ENCODE results near the gene WIPF3.

The WIPF3 gene

DNA sequence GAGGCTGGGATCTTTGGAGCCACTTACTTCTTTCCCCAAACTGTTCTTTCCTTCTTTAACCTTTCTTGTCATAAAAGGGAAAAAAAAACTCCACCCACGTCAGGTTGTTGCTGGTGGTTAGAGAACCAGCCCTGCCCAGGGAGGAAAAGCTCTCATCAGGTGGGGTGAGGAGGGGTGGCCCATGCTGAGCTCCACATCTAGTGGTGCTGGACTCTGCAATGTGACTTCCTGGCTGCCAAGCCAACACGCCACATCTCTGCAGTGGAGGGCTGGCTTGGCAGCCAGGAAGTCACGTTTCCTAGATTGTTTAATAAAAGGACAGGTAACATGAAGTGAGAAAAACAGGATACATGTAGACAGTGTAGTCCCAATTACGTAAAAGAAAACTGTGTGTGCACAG, 37.4 kb downstream of the WIPF3 start:
- intact Hi-C loops (cut with DNase I): no loop called here
- DNase-seq: no peak

DNA sequence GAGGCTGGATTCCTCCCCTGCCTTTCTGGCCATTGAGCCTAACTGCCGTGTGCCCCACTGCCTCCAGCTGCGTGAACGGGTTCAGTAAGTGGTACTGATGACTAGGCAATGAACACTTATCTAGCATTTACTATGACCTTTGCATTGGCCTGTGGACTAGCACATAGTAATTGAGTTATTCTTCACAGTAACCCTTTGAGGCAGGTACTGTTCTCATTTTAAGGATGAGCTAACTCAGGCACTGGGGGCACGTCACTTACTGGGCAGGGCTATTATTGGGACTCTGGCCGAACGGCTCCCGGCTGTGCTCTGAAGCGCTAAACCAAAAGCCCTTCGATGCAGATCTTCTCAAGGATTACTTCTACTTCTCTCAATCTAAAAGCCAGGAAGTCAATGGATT, 38.3 kb downstream of the WIPF3 start:
- intact Hi-C loops (cut with DNase I): no loop called here
- no peak for DNase-seq

DNA sequence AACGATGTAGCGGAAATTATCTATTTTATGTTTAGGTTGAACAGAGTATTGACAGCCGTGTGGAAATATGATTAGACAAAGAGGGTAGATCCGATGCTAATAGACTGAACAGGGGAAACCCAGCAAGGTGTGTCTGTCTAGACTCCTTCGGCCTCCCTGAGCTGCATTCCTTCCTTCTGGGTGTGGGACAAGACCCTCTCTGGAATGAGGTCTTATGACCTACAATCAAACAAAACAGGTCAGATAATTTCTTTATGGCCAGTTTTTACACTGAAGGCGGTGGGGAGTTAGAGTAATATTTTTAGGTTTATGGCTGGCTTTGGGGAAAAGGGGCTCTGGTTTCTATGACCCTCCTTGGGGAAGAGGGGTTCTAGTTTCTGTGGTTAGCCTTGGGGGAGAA, 41.2 kb downstream of the WIPF3 start:
- DNase-seq: no peak
- intact Hi-C loops (cut with DNase I): no loop called here

DNA sequence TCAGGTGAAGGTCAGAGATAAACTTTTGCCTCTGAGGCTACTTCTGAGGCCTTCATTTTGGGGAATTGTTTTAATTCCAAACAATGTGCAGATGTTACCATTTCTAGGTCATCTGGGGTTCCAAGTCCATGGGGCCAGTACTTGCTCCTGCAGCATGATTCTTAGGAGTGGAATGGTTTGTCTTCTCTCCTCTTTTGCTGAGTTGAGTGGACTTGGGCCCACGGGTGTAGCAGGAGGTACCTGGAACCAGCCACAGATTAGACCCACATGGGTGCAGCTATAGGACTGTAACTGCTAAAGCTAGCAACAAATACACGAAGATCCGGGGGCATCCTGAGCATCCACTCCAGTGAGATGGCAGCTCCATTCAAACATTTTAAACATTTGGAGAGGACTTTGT, 41.6 kb downstream of the WIPF3 start:
- DNase-seq: no peak
- intact Hi-C loops (cut with DNase I): no loop called here

DNA sequence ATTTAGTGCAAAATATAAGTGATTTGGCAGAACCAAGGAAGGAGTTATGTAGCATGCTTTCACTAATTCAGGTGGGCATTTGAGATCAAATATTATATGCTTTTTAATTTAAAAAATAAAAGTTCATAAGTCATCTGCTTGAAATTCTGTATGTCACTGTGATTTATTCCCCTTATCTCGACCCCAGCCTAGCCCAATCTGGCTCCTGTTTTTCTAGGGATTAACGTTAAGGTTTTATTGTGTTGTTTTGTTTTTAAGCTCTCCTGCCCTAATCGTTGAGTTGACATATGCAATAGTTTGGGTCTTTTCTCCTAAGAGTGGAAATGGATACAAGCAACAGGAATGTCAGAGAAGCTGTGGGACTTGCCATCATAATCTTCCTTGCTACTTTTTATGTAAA, 42.6 kb downstream of the WIPF3 start:
- intact Hi-C loops (cut with DNase I): no loop called here
- no peak for DNase-seq

DNA sequence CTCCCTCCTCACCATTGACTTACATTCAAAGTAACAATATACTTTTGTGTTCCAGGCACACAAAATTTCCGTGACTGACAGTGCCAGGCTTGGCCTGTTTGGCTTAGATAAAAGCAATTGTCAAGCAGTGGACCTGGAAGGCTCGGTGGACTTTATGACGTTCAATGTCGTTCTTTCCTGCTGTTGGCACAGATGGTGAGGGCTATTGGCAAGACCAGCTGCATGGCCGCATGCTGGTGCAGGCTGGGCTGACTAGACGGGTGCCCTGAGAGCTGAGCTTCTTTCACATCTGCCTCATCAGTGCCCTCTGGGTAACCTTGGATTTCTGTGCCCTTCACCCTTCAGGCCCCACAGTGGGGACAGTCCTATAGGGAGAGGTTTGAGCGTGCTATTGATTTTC, 45.2 kb downstream of the WIPF3 start:
- intact Hi-C loops (cut with DNase I): no loop called here
- DNase-seq: no peak

DNA sequence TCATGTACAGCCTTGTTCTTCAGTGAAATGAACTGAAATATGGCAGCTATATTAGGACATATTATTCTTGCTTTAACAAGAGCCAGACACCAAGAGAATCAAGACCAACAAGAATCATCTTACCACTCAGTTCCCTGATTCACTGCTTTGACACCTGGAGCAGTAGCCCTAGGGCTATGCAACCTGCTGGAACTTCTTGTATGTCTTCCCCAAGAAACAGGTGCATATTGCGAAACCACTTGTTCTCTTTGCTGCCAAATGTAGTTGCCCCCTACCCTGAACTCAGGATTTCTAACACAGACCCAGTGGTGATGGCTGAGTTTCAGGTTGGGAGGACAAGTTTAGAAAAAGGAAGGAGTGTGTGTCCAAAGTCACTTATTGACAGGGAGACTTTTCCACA, 46.1 kb downstream of the WIPF3 start:
- intact Hi-C loops (cut with DNase I): no loop called here

DNA sequence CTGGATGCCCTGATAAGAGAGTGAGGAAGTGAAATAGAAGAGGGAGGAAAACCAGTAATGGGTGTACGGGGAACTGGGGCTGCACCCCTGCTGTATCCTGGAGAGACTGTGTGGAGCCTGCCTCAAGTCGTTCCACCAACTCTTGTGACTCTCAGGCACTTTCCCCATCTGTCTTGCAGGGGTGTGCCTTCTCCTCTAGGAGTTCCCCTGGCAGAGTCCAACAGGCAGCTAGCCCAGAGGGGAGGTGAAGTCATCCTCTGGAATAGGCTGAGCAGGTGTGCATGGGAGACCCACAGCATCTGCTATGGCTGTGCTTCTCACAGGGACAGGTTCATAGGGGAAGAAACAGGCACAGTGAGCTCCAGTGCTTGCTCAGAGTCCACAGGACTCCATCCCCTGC, 46.8 kb downstream of the WIPF3 start:
- no peak for DNase-seq

More for the DNA sequence above, 46.1 kb downstream of the WIPF3 start:
- no peak for DNase-seq

DNA sequence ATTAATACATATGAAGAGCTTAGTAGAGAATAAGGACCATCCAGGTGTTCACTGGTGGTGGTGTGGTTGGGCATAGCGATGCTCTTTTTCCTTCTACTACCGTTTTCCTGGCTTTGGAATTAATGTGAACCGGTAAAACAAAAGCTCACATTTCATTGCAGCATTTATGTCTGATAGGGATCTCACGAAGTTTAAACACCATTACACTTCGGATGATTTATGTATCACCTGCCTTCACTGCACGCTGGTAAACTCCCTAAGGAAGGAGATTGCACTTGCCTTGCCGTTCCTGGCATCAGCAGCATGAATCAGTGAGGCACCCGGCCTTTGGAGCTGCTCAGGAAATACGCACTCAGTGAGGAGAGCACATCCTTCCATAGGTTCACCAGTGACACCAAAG, 47.5 kb downstream of the WIPF3 start:
- no peak for DNase-seq
- intact Hi-C loops (cut with DNase I): no loop called here

More for the DNA sequence above, 46.8 kb downstream of the WIPF3 start:
- intact Hi-C loops (cut with DNase I): no loop called here

DNA sequence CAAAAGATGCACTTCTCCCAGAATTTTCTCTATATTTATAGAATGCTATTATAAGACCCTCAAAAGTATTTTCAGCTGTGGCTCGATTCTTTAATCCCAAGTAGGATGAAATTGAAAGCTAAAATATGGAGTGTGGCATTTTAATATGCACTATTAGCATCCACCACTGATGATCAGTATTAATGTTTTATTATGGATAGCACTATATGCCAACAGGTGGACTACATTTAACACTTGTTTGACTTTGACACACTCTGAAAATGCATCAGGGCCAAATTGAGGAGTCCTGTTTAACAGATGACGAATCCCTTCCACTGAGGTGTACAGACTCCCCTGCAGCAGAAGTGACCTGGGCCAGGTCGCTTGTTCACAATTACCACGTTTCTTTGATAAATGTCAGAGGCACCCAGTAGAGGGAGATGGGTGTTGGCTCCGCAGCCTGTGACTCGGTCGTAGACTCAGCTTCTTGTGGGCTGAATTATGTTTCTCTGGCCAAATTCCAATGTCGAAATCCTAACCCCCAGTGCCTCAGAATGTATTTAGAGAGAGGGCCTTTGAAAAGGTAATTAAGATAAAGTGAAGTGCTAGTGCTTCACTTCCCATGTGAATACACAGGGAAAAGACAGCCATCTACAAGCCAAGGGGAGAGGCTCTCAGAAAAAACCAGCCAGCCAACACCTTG, 48.1 kb downstream of the WIPF3 start:
- intact Hi-C loops (cut with DNase I): no loop called here
- DNase-seq: no peak

DNA sequence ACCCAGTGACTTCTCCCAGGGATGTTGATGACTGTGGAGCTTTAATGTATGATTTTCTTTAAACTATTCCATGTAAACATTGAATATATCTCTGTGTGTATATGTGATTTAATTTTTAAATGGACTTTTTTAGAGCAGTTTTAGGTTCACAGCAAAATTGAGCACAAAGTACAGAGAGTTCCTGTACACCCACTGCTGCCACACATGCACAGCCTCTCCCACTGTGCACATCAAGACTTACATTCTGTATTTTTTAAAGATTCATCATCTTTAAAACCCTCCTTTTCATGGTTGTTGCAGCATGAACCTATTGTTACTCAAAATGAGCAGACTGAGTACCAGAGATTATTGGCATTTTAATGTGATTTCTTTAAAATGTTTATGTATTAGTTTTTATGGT, 51.3 kb downstream of the WIPF3 start:
- intact Hi-C loops (cut with DNase I): no loop called here
- DNase-seq: no peak

DNA sequence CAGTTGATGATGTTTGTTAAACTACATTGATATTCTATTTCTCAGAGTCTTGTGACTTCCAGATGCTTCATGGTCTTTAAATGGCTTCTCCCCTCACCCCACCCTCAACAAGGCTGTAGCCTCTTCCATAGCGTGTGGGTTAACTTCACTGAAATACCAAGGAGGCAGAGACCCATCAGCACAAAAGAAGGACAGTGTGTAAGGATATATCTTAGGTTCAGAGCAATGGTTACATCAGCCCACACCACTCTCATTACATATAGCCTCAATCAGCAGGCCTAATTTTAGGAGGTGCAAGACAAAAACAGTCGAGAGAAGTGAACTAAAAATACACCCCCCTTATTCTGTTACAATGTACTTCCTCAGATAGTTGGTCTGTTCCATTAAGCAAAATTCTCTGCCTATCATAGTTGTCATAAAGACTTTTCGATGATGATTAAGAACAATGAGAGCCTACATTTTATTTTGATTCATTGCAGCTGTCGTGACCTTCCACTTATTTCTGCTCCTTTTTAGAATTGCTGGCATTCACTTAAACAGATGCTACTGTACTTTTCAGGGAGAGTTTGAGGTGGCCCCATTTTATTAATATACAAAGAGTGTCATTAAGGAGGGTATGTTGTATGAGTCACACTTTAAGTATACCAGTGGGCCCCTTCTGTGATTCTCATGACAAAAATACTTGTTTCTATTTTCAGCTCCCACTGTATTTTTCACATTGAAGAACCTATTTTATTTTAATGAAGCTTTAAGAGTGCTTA, 52.1 kb downstream of the WIPF3 start:
- no peak for DNase-seq
- intact Hi-C loops (cut with DNase I): no loop called here

DNA sequence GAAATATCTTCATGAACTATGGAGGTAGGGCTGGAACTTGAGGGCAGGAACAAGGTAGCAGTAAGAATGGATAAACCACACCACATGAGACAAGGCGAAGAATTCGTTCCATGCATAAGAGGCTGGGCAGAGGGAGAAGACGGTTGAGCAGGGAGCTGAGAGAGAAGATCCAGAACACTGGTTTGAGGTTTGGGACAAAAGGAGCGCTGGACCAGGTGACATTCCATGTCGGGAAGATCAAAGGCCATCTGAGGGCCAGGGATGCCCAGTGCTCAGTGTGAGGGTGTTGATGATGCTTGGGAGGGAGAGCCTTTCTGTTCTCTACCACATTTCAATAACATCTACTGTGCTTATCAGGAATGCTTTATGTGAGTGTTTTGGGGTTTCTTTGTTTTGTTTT, 52.8 kb downstream of the WIPF3 start:
- no peak for DNase-seq
- intact Hi-C loops (cut with DNase I): no loop called here

DNA sequence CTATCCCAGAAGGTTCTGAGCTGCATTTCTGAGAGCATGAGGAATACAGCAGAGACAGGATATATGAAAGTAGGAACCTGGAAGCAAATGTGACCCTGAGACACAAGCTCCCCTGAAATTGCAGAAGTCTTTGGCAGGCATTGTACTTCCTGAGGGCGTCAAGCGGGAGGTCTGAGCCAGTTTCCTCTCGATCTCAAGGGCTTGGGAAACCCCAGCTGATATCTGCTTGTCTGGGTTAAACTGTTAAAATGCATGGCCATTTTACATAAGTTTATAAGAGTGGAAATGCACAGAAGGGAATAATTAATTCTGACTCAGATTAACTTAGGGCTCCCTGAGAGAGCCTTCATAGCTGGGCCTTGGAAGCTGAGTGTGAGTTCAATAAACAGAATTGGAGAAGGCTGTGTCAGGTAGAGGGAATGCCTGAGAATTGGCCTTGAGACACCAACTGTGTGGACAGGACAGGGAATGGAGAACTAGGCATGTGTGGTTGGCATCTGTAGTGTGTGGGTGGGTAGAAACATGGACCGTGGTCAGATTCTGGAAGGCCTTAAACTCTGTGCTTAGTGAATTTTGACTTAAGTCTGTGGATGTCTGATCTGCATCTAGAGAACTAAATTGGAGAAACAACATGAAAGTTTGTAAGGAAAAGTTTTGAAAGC, 53.3 kb downstream of the WIPF3 start:
- intact Hi-C loops (cut with DNase I): no loop called here
- no peak for DNase-seq

DNA sequence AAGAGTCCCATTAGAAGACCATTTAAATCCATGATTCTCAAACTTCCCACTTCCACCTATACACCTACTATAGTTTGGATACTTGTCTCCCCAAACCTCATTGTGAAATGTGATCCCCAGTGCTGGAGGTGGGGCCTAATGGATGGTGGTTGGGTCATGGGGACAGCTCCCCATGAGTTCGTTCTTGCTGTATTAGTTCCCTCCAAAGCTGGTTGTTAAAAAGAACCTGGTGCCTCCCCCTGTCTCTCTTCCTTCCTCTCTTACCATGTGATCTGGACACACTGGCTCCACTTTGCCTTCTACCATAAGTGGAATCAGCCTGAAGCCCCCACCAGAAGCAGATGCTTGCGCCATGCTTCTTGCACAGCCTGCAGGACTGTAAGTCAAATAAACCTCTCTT, 53.9 kb downstream of the WIPF3 start:
- no peak for DNase-seq
- intact Hi-C loops (cut with DNase I): no loop called here

DNA sequence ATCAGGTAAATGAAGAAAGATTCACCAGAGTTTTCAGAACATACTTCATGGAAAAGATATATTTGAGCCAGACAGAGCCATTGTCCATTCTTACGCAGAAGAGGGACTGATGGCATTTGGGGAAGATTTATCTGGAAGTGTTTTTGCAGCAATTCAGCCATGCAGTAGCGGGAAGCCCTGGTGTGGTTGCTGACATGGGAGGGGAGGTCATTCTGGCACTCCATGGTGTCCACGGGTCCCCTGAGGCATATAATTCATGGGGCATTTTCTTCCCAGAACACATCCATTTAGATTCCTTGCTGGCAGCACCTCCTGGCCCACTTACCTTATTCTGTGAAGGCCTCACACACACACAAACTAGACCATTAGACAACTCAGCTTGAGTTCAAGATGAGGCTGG, 55.6 kb downstream of the WIPF3 start:
- intact Hi-C loops (cut with DNase I): no loop called here
- DNase-seq: no peak

DNA sequence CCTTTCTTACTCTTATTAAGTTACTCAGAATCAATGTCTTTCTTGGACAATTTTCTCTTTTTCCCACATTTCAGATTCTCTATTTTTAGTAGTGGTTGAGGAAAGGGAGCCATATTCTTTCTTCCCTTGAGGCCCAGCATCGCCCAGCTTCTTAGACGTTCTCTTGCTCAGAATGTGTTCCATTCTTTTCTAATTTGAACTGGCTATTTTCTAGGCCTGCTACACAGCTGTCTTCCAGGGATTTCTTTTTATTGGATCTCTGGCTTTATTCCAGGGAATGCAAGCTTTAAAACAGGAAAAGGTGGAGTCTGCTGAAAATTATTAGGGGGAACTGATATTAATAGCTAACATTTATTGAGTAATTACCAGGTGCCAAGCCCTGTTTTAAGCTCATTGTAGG, 58.3 kb downstream of the WIPF3 start:
- DNase-seq: no peak
- intact Hi-C loops (cut with DNase I): no loop called here

DNA sequence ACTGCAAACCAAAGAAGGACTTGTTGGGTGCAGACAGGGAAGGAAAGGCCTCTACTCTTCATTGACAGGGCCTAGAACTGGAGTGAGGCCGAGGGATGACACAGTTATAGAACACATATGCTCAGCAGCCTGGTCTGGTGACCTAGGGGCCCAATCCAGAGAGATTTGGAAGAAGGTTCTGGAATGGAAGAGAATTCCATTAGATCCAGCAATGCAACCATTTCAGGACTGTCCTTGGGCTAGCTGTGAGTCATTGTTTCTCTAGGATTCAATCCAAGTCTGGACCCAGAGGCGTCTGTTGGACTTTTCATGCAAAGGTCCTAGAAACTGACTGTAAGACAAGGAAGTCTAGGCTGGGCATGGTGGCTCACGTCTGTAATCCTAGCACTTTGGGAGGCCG, 59.2 kb downstream of the WIPF3 start:
- no peak for DNase-seq
- intact Hi-C loops (cut with DNase I): no loop called here

DNA sequence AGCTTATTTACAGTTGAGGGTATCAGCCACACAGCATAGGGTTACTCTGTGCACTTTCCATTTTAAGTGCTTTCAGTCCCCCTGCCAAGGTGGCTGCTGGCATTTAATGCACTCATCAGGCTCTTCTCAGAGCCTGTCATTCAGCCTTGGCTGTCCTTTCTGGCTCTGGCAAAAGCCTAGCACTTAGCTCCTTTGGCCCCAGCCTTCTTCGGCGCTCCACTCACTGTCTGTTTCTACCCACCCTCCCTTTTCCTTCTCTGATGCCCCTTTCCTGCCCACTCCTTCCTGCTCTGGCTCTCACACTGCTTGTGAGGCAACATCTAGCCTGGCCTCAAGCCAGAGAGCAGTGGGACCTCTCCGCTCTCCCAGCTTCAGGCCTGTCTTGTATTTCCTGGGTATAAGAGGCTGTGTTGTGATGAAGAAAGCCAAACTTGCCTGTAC, 60.2 kb downstream of the WIPF3 start:
- intact Hi-C loops (cut with DNase I): no loop called here
- peak in 3 of 10 donors; percentile 40 to 87 (median 41) for DNase-seq

DNA sequence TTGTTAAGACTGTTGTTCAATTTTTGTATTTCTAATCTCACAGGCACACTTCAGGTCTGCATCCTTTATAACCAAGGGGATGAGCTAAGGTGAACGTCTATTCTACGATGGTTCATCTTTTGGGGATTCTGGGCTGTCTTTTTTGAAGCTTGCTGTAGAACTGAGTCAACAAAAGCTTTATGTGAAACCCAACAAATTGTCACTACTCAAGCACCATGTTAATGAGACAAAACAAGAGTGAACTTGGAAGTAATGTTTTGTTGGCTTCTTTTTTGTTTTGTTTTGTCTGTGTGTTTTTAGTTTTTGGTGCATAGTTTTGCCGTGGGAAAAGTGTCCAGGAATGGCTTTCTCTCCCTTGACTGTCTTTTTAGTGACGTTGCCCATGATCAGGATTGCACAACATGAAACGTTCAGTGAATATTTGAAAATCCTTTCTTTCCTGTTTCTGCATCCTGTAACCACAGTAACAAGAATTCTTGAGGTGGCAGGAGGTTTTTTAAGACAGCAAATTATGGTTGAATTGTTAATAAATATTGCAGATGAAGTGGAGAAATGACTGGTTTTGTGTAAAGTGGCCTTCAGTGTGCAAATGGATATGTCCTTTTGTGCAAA, 65.6 kb downstream of the WIPF3 start:
- no peak for DNase-seq
- intact Hi-C loops (cut with DNase I): no loop called here

DNA sequence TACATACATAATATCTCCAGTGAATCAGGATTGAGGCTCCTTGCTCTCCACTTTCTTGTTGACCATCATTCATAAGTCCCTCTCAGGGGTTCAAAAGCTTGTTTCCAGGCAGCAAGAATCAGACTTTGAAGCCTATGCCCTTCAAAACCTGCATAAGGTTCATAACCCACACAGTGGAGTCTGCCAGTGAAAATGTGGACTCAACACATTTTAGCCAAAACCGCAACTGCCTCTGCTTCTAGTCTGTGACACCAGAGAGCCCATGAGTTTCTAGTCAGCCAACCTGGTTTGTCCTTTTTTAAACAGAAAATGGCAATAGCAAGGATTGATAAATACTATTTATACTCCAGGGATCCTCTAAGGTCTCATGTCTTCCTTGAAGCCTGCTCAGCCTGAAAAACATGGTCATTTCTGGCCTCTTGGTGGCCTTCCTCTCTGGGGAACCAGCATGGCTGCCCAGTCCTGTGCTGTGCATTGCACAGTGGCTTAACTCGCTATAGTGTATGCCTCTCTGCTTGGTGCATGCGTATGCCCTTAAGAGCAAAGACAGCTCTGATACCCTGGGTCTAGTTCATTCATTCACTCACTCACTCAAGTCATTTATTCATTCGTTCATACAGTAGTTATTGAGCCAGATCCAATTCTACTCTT, 67.5 kb downstream of the WIPF3 start:
- DNase-seq: no peak
- intact Hi-C loops (cut with DNase I): no loop called here

Data from posterior cingulate gyrus (tissue), 11 donors.